ENCODE data around the gene OR1F1.
"Not testable (repeated sequence)": the region's sequence is repeated elsewhere in the genome, so short reads cannot be mapped to it uniquely, and the experiment has no call there.

Gene OR1F1

GRCh38 chr16:3175157-3176093 is 12.6 kb upstream of the OR1F1 start:
- DNase-seq = no peak

GRCh38 chr16:3179651-3180050 is 8.4 kb upstream of the OR1F1 start:
- no peak for DNase-seq

GRCh38 chr16:3180445-3180878 is 7.5 kb upstream of the OR1F1 start:
- no peak for DNase-seq

- not testable (repeated sequence) for DNase-seq
Measured at GRCh38 chr16:3182293-3182607, 5.8 kb upstream of the OR1F1 start.

GRCh38 chr16:3182608-3183444 is 5.2 kb upstream of the OR1F1 start:
- no peak for DNase-seq

GRCh38 chr16:3183445-3184139 is 4.4 kb upstream of the OR1F1 start:
- DNase-seq = no peak

- no peak for DNase-seq
Measured at GRCh38 chr16:3186946-3187690, 886 bp upstream of the OR1F1 start.

- DNase-seq = no peak
Measured at GRCh38 chr16:3188675-3188924, 596 bp downstream of the OR1F1 start.

GRCh38 chr16:3188925-3189825 is 1.2 kb downstream of the OR1F1 start:
- no peak for DNase-seq

- DNase-seq = no peak
Measured at GRCh38 chr16:3189869-3190268, 1.9 kb downstream of the OR1F1 start.

- DNase-seq = no peak
Measured at GRCh38 chr16:3190949-3191353, 2.9 kb downstream of the OR1F1 start.

GRCh38 chr16:3192476-3193019 is 4.5 kb downstream of the OR1F1 start:
- DNase-seq = no peak

GRCh38 chr16:3193221-3194212 is 5.5 kb downstream of the OR1F1 start:
- DNase-seq = no peak

- DNase-seq = no peak
Measured at GRCh38 chr16:3194792-3195191, 6.8 kb downstream of the OR1F1 start.

- no peak for DNase-seq
Measured at GRCh38 chr16:3195975-3196374, 8.0 kb downstream of the OR1F1 start.

- not testable (repeated sequence) for DNase-seq
Measured at GRCh38 chr16:3197694-3198333, 9.8 kb downstream of the OR1F1 start.

- DNase-seq = no peak
Measured at GRCh38 chr16:3198334-3199072, 10.5 kb downstream of the OR1F1 start.

- no peak for DNase-seq
Measured at GRCh38 chr16:3202903-3203539, 15.0 kb downstream of the OR1F1 start.
